Measurements from ENCODE around the gene LGALS3. TPM values are rescaled to one million over a fixed set of nuclear protein-coding genes. Genes with fewer than 3 reads are reported as not detected.

LGALS3 gene
- total RNA-seq: 12.2 TPM

GRCh38 chr14:55129086-55129427, at the start of gene LGALS3:
LGALS3 (plus strand) TSS chr14:55129252; CDS start chr14:55137374, 8,122 bp downstream.

DNA sequence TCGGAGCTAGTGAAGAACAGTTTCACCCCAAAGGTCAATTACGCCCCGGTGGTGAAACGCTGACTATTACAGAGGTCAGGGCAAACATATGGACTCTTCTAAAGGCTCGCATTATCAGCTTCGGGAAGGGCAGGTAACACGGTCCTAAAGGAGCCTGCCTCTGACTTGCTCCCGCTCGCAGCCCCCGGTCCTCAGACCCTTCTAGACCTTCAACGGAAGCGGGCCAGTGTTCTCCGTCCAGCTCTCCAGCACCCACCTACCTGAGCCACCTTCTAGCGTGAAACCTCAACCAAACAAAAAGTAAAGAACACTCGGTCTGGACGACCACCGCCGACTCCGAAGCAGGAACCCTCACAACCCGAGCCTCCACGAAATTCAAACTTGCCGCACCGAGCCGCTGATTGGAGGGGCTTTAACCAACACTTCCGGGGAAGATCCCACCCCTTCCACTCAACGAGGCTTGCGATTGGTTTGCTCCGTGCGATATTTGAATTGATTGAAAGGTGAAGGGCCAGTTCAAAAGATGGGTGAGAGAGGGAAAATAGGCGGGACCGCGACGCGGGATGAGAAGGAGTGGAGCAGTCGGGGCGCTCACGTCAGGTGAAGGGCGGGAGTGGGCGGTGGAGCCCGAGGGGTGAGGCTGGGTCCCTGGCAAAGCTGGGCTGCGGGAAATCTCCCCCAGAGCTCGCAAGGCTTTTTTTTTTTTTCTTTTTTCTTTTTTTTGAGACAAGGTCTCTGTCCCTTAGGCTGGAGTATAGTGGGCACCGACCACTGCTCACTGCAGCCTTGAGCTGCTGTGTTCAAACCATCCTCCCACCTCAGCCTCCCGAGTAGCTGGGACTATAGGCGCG, 62.4 kb downstream of the LGALS3 start, which contains the start of gene DLGAP5:
Gene DLGAP5 (minus strand): TSS at position 383 of the 851 bp plus-strand sequence. CDS start 2,406 bp downstream, outside the sequence.

Other genes with a start within 250 kb of the LGALS3 start
- 6.2 TPM for gene GCH1, start 226.4 kb upstream of the LGALS3 start, total RNA-seq
- 10.8 TPM for gene WDHD1, start 102.2 kb upstream of the LGALS3 start, total RNA-seq
- 52.4 TPM for gene SOCS4, start 102.0 kb upstream of the LGALS3 start, total RNA-seq
- gene MAPK1IP1L, start 77.6 kb upstream of the LGALS3 start, total RNA-seq: 32.8 TPM
- 8.8 TPM for gene DLGAP5, start 62.3 kb downstream of the LGALS3 start, total RNA-seq
- gene FBXO34, start 142.2 kb downstream of the LGALS3 start, total RNA-seq: 47.3 TPM